Fibroblast of the aortic adventitia (primary cell): ENCODE measurements around the gene LTBP1. TPM values are rescaled to one million over a fixed set of nuclear protein-coding genes. Genes with fewer than 3 reads are reported as not detected.

ENCODE experiments used
- DNase-seq: peaks from one replicate; pipeline ENCODE4 v3.0.0-alpha.2; 2010; ENCODE audit warnings: low read depth
- H3K4me3 ChIP-seq: 2 replicates; pipeline ENCODE4 v1.5.1; 2011; ENCODE audit warnings: low read depth, mild to moderate bottlenecking, control low read depth, low read length, moderate library complexity
- total RNA-seq: library from RNA; depleted of rRNA; stranded (reverse); fragments of >200 nt; gene quantifications from 2 replicates; pipeline ENCODE4 v1.2.3, GENCODE V29; 2012; ENCODE audit warnings: low replicate concordance
- TF ChIP-seq, protein P1 (sequence below): IDR thresholded peaks from 2 replicates; pipeline ENCODE4 v1.5.1; 2011; ENCODE audit warnings: mild to moderate bottlenecking, low read length, control low read depth, inconsistent platforms; ENCODE audit not compliant: insufficient read depth

LTBP1 gene
- total RNA-seq, 1 donor, result 947 TPM

DNA sequence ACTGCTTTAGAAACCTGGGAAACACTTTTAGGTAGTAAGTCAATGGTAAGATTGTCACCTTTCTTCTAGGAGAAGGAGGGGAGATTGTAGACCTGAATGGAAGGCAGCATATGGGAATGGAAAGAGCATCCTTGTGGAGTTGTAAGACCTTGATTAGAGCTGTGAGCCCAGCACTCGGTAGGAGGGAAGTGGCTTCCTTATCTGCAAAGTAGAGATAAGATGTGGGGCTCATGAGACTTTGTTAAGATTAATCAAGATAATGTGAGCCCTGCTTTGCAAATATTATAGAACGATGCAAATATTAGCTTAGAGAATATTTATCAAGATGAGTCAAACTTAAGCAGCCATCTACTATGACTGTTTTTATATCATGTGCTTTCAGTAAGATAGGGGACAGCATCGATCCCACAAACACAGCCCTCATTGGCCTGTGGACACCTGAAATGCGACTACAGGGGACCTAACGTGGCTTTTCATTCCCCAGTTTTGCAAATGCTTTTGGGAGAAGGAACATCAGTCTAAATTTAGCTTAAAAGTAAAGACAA is 243.7 kb downstream of the LTBP1 start:
- no peak overlapping the region for H3K4me3 ChIP-seq
- DNase-seq, result no peak
- TF ChIP-seq, protein P1, sequence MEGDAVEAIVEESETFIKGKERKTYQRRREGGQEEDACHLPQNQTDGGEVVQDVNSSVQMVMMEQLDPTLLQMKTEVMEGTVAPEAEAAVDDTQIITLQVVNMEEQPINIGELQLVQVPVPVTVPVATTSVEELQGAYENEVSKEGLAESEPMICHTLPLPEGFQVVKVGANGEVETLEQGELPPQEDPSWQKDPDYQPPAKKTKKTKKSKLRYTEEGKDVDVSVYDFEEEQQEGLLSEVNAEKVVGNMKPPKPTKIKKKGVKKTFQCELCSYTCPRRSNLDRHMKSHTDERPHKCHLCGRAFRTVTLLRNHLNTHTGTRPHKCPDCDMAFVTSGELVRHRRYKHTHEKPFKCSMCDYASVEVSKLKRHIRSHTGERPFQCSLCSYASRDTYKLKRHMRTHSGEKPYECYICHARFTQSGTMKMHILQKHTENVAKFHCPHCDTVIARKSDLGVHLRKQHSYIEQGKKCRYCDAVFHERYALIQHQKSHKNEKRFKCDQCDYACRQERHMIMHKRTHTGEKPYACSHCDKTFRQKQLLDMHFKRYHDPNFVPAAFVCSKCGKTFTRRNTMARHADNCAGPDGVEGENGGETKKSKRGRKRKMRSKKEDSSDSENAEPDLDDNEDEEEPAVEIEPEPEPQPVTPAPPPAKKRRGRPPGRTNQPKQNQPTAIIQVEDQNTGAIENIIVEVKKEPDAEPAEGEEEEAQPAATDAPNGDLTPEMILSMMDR, result no peak

DNA sequence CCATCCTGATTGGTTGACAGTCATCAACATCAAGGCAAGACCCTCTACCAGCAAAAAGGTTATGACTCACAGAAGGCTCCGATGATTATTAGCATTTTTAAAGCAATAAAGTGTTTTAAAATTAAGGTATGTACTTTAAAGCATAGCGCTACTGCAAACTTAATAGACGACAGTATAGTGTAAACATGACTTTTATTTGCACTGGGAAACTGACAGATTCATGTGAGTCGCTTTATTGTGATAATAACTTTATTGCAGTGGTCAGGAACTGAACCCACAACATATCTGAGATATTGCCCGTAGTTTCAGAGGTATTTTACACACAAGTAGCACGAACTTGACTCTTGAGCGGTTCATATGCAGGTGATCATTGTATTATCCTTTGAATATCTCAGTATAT is 249.1 kb downstream of the LTBP1 start:
- no peak for DNase-seq
- TF ChIP-seq, protein P1, result no peak
- no peak overlapping the region for H3K4me3 ChIP-seq

DNA sequence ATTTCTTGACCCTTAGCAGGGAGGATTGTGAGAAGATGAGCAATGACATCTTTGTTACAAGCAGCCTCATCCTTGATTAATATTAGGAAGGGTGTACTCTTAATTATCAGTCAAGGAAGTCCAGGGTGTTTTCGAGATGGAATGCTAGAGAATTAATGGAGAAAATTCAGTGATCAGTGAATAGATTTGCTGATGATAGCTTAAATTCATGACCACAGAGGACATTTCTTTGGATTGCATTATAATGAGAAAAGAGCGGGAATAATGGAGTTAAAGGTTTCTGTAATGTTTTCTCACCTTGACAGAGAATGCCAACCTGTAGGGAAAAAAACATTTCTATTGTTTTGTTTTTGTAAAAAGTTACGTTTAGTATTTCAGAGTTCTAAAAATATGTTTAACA is 249.9 kb downstream of the LTBP1 start:
- TF ChIP-seq, protein P1, result no peak
- no peak for DNase-seq
- H3K4me3 ChIP-seq, result no peak overlapping the region

DNA sequence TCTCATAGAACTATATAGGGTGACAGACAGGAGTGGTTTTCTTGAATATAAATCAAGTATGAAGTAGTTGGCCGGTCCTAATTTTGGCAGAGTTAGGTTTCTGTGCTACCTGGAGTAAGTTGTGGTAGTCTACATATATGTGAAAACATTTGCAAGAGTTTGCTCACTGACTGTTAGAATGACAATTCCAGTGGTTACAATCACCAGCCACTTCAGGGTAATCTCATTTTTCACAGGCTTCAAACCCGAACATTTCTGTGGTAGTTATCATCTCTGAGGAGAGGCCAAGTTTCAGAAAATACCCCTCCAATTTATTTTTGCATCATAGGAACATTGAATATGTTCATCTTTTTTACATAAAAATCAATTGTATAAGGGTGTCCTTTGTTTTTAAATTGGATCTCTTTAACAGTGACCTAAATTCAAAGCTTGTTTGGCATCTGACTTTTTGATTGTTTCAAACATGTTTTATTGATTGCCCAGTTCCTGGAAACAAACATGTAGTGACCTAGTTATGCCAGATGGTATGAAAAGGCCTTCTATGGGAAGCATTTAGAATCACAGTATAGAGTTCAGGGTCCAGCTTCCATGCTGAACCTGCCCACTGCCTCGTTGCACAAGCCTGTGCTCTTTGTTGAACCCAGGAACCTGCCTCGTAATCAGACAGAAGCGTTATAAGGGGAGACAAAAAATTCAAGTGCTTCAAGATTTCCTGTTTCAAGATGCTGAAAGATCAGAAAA is 250.6 kb downstream of the LTBP1 start:
- no peak overlapping the region for H3K4me3 ChIP-seq
- TF ChIP-seq, protein P1, result no peak
- DNase-seq, result no peak

DNA sequence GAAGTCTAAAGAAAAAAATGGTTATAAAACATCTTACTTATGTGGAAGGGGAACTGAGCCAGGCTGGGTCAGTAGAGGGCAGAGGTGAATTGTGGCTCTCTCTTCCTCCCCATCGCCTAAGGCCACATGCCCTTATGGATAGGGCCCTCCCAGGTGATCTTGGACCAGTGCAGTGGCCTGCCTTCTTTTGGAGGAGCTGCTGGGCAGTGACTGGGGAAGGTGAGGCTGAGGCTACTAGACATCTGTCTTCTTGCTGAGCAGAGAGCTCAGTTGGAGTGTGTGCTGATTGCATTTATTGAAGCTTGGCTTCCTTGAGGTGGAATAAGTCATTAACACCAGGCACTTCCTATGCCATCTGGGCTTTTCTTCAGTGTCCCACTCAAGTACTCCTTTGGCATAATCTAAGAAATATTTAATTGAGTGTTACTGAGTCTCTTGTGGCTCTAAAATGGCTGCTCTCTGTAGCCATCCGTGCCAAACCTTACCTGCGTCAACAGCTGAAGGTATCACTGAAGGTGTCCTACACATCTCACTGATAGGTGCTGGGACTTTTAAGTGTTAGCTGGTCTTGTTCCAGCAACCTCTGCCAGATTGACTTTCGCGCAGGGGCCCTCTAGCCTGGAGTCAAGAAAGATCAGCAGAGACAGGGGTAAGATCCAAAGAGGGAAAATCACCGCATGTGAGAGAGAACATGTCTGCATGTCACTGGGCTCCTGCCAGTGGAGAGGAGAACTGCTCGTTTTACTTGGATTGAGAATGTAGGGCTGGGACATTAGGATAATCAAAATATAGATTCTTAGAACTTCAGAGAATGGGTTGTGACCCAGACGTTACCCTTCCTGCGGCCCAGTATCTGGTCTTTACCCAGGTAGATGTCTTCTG is 256.1 kb downstream of the LTBP1 start:
- no peak for DNase-seq
- TF ChIP-seq, protein P1, result no peak
- no peak overlapping the region for H3K4me3 ChIP-seq

DNA sequence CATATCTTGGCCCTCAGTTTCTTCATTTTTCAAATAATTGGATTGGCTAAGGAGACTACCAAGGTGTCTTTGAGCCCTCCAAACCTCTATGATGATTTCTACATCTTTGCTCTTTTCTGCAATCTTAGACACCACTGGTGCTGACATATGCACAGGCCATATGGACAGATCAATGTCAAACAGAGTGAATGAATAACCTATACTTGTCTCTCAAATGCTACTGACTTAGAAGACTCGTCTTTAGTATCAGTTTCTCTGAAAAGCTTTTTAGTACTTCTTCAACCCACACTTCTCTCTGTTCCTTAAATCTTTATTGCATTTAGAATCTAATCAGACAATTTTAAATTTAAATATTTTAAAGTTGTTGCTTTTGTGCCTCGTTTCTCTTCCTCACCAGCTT is 258.2 kb downstream of the LTBP1 start:
- TF ChIP-seq, protein P1, result no peak
- no peak for DNase-seq
- no peak overlapping the region for H3K4me3 ChIP-seq
